ENCODE measurements around the gene KDM8.

KDM8 gene

DNA sequence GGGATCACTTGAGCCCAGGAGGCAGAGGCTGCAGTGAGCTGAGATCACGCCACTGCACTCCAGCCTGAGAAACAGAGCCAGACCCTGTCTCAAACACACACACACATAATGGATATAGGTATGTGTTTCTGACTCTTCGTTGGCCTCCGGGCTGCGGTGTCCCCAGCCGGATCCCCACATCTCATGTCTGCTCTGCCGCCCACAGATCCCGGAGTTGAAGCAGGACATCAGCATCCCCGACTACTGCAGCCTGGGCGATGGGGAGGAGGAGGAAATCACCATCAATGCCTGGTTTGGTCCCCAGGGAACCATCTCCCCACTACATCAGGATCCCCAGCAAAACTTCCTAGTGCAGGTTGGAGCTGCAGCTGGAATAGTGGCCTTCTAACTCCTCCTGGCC is 15.4 kb downstream of the KDM8 start:
- no peak overlapping the region for H3K27ac ChIP-seq
- TF ChIP-seq, protein P1, sequence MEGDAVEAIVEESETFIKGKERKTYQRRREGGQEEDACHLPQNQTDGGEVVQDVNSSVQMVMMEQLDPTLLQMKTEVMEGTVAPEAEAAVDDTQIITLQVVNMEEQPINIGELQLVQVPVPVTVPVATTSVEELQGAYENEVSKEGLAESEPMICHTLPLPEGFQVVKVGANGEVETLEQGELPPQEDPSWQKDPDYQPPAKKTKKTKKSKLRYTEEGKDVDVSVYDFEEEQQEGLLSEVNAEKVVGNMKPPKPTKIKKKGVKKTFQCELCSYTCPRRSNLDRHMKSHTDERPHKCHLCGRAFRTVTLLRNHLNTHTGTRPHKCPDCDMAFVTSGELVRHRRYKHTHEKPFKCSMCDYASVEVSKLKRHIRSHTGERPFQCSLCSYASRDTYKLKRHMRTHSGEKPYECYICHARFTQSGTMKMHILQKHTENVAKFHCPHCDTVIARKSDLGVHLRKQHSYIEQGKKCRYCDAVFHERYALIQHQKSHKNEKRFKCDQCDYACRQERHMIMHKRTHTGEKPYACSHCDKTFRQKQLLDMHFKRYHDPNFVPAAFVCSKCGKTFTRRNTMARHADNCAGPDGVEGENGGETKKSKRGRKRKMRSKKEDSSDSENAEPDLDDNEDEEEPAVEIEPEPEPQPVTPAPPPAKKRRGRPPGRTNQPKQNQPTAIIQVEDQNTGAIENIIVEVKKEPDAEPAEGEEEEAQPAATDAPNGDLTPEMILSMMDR (conservative IDR thresholded peaks at IDR 0.05), result no peak
- no peak for TF ChIP-seq ZFX (IDR thresholded peaks at IDR 0.05)

DNA sequence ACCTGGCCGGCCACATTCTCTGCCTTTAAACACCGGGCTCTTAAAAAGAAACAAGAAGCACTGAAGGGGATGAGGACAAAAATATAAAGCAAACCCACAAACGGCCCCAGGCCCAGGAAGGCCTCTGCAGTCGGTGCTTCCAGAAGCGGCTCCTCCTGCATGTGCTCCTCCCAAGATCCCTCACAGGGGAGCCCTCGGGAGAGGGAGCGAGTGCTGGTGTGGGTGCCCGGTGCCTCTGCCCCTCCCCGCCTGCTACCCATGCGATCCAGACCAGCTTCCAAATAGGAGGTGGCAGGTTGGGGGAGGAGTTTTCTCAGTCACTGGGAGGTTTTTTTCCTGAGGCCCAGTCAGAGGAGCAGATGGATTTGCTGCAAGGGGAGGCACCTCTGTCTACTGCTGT is 15.8 kb downstream of the KDM8 start:
- TF ChIP-seq ZFX (IDR thresholded peaks at IDR 0.05), result no peak
- TF ChIP-seq, protein P1 (conservative IDR thresholded peaks at IDR 0.05), result no peak
- H3K27ac ChIP-seq, result no peak overlapping the region

DNA sequence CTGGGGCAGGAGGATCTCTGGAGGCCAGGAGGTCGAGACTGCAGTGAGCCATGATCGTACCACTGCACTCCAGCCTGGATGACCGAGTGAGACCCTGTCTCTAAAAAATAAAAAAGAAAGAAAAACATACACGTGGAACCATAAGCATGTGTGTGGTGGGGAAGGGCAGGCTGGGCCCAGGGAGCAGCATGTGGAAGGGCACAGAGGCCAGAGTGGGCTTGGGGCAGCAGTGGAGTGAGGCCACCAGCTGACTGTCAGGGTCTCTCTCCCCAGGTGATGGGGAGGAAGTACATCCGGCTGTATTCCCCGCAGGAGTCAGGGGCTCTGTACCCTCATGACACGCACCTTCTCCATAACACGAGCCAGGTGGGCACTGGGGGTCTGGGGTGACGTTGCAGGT is 16.8 kb downstream of the KDM8 start:
- H3K27ac ChIP-seq, result no peak overlapping the region
- no peak for TF ChIP-seq ZFX (IDR thresholded peaks at IDR 0.05)
- TF ChIP-seq, protein P1 (conservative IDR thresholded peaks at IDR 0.05), result no peak

DNA sequence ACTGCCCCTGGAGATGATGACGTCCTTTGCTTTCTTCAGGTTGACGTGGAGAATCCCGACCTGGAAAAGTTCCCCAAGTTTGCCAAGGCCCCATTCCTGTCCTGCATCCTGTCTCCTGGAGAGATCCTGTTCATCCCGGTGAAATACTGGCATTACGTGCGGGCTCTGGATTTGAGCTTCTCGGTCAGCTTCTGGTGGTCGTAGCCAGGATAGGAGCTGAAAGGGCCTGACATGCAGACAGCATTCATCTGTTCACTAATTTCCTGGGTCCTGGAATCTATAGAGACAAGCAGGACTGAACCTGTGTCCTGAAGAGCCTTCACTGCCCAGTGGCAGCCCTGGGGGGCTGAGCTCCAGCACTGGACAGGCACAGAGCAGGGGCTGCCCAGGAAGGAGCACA is 17.2 kb downstream of the KDM8 start:
- TF ChIP-seq, protein P1 (conservative IDR thresholded peaks at IDR 0.05), result no peak
- no peak for TF ChIP-seq ZFX (IDR thresholded peaks at IDR 0.05)
- H3K27ac ChIP-seq, result no peak overlapping the region

DNA sequence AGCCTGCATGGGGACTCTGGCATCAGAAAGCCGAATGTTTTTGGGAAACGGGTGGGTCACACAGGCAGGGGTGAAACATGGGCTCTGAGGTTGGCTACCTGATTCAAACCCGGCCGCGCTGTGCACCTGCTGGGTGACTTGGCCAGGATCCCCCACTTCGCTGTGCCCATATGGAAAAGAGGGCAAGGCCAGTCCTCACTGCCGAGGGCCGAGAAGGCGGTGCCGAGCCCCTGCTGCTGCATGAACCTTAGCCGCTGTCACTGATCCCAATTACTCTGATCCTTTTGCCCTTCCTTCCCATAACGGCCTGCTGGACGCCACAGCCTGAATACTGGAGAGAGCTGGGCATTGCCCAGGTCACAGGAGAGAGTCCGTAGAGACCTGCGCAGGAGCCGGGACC is 17.7 kb downstream of the KDM8 start:
- H3K27ac ChIP-seq, result no peak overlapping the region
- no peak for TF ChIP-seq ZFX (IDR thresholded peaks at IDR 0.05)
- TF ChIP-seq, protein P1 (conservative IDR thresholded peaks at IDR 0.05), result no peak

DNA sequence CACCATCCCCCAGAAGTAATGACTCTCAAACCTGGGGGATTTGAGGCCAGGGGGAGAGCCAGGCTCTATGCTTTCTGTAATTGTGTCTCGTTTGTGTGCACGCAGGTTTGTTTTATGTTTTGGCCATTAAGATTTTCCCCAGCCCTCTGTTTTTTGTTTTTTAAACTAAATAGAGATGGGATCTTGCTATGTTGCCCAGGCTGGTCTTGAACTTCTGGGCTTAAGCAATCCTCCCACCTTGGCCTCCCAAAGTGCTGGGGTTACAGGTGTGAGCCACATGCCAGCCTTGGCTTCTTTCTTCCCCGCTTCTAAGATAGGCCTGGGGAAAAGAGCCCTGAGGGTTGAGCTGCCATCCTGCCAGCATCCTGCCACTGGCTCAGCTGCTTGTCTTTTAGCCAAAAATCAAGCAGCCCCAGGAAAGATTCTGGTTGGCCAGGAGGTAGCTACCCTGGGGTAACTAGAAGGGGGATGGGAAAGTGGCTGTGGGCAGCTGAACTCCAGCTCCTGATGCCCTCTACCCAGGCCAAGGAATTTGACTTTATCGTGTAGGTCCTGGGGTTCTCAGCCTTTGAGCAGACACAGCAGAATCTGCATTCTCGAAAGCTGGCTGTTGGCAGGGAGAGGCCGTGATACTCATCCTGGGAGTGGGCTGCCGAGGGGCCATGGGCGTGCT is 18.4 kb downstream of the KDM8 start:
- TF ChIP-seq, protein P1 (conservative IDR thresholded peaks at IDR 0.05), result no peak
- TF ChIP-seq ZFX (IDR thresholded peaks at IDR 0.05), result no peak
- no peak overlapping the region for H3K27ac ChIP-seq

DNA sequence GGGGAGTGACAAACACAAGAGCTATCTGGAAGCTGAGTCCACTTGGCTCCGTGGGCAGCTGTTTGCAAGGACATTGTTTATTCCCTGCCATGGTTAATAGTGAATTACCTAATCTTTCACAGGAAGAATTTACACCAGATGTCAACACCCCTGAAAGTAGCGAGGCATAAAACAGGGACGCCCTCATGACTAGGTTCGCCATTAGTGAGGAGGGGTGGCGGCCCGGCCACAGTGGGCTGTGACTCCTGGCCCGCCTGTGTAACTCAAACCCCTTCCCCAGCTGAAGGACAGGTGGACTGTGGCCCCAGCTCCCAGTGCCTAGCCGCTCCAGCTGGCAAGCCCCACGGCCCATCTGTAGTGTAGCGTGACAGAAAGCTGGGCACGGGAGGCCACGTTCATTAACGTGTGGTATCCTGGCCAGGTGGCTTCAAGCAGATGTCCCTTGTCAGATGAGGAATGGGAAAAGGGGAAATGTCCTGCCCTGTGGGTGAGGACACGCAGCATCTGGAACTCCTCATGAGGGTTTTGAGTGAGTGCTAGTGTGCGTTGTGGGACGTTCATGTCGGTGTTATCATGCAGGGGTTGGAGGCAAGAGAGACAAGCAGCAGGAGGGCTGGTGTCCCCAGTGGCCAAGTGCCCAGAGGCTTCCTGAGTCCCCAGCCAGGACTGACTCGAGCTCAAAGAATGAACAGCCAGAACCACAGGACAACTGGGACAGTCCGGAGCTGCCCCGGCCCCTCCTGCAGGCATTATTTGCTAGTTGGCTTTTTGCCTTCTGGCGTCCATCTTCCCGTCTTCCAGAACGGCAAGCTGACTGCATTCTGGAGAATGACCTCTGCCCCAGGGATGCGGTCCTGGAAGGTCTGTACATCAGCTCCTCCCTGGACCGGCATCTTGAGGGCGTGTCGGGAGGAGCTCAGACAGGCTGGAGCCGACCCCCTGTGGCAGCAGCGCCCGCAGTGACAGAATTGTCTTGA is 19.2 kb downstream of the KDM8 start:
- TF ChIP-seq, protein P1 (conservative IDR thresholded peaks at IDR 0.05), result no peak
- no peak for TF ChIP-seq ZFX (IDR thresholded peaks at IDR 0.05)
- no peak overlapping the region for H3K27ac ChIP-seq
